Measurements from ENCODE around the gene CLK3.

The CLK3 gene

GRCh38 chr15:74603026-74603788, 12.4 kb upstream of the CLK3 start:
- TF ChIP-seq SIN3A (IDR thresholded peaks at IDR 0.05; ENCODE audit: borderline replicate concordance, insufficient read depth, low read length) (no peak), REST (IDR thresholded peaks at IDR 0.05; ENCODE audit: insufficient read depth in 1 of 2, low read depth in 2 of 2, low read length in 2 of 2) (no peak)

- TF ChIP-seq SIN3A (IDR thresholded peaks at IDR 0.05; ENCODE audit: borderline replicate concordance, insufficient read depth, low read length) (no peak), POLR2AphosphoS5 (IDR thresholded peaks at IDR 0.05; ENCODE audit: low read depth, low read length) (no peak), FOXP2 (optimal IDR thresholded peaks at IDR 0.05; ENCODE audit: borderline replicate concordance, extremely low read depth, extremely low read length, insufficient read depth) (no peak), REST (IDR thresholded peaks at IDR 0.05; ENCODE audit: insufficient read depth in 1 of 2, low read depth in 2 of 2, low read length in 2 of 2) (no peak), TAF1 (IDR thresholded peaks at IDR 0.05; ENCODE audit: borderline replicate concordance, insufficient read depth, low read length) (no peak)
These were observed 11.6 kb upstream of the CLK3 start for GRCh38 chr15:74603789-74604705.

- no peak for TF ChIP-seq REST (IDR thresholded peaks at IDR 0.05; ENCODE audit: insufficient read depth in 1 of 2, low read depth in 2 of 2, low read length in 2 of 2)
- no peak for TF ChIP-seq POLR2AphosphoS5 (IDR thresholded peaks at IDR 0.05; ENCODE audit: low read depth, low read length)
- no peak for TF ChIP-seq TAF1 (IDR thresholded peaks at IDR 0.05; ENCODE audit: borderline replicate concordance, insufficient read depth, low read length)
- no peak for TF ChIP-seq SIN3A (IDR thresholded peaks at IDR 0.05; ENCODE audit: borderline replicate concordance, insufficient read depth, low read length)
These were observed 10.4 kb upstream of the CLK3 start for GRCh38 chr15:74604983-74605794.

GRCh38 chr15:74605795-74606150, 9.9 kb upstream of the CLK3 start:
- no peak for TF ChIP-seq REST (IDR thresholded peaks at IDR 0.05; ENCODE audit: insufficient read depth in 1 of 2, low read depth in 2 of 2, low read length in 2 of 2)
- TF ChIP-seq TAF1 (IDR thresholded peaks at IDR 0.05; ENCODE audit: borderline replicate concordance, insufficient read depth, low read length), result no peak
- TF ChIP-seq FOXP2 (optimal IDR thresholded peaks at IDR 0.05; ENCODE audit: borderline replicate concordance, extremely low read depth, extremely low read length, insufficient read depth), result no peak
- TF ChIP-seq SIN3A (IDR thresholded peaks at IDR 0.05; ENCODE audit: borderline replicate concordance, insufficient read depth, low read length), result no peak
- no peak for TF ChIP-seq POLR2AphosphoS5 (IDR thresholded peaks at IDR 0.05; ENCODE audit: low read depth, low read length)
